H1 (cell line): ENCODE data around the gene ERLIN1. TPM values are rescaled to one million over a fixed set of nuclear protein-coding genes. Genes with fewer than 3 reads are reported as not detected.

Experiments
- CTCF ChIA-PET: fragments of 300-600 bp; sonication (Branson Sonifier 250); formaldehyde crosslinking; loops from one replicate; lab custom pipeline; 2021; ENCODE audit not compliant: partially characterized antibody; lab: Charles Lee
- POLR2A ChIA-PET: fragments of 300-600 bp; sonication (Branson Sonifier 250); formaldehyde crosslinking; loops from one replicate; lab custom pipeline; 2021; ENCODE audit warnings: inconsistent platforms; ENCODE audit not compliant: partially characterized antibody; lab: Charles Lee
- DNase-seq, 2 experiments: peaks; one replicate each; pipeline versions ENCODE4 v3.0.0 to v3.0.0-alpha.2; 2010 to 2022; ENCODE audit warnings: low spot score in 2 of 2, low read depth in 1 of 2, mixed read lengths in 1 of 2
- FAIRE-seq: peaks from 2 replicates; lab custom pipeline; 2011; peaks lifted over from hg19 to GRCh38; lab: Jason Lieb, UNC
- H2AFZ ChIP-seq: 2 replicates; pipeline ENCODE4 v1.8.1; 2012; ENCODE audit warnings: low read length, inconsistent platforms
- H2AK5ac ChIP-seq: 2 replicates; pipeline ENCODE4 v1.6.1; 2013; ENCODE audit warnings: low read depth, low read length
- H2BK120ac ChIP-seq: replicated peaks from 2 replicates; pipeline ENCODE3; 2013; ENCODE audit warnings: low read depth, low read length, inconsistent platforms
- H2BK12ac ChIP-seq: 2 replicates; pipeline ENCODE4 v1.6.1; 2013; ENCODE audit warnings: low read depth, low read length
- H2BK15ac ChIP-seq: 2 replicates; pipeline ENCODE4 v1.6.1; 2013; ENCODE audit warnings: low read length
- H2BK20ac ChIP-seq: 2 replicates; pipeline ENCODE4 v1.6.1; 2013; ENCODE audit warnings: low read length
- H2BK5ac ChIP-seq: 2 replicates; pipeline ENCODE4 v1.6.1; 2013; ENCODE audit warnings: low read depth, low read length
- H3K14ac ChIP-seq: 2 replicates; pipeline ENCODE4 v1.6.1; 2013; ENCODE audit warnings: inconsistent platforms; ENCODE audit not compliant: insufficient read length
- H3K18ac ChIP-seq: 2 replicates; pipeline ENCODE4 v1.6.1; 2013; ENCODE audit warnings: low read length; ENCODE audit errors: extremely low read depth
- H3K23ac ChIP-seq: 2 replicates; pipeline ENCODE4 v1.6.1; 2013; ENCODE audit warnings: inconsistent platforms; ENCODE audit not compliant: insufficient read length
- H3K23me2 ChIP-seq: 2 replicates; pipeline ENCODE4 v1.6.1; 2013; ENCODE audit warnings: low read depth, low read length
- H3K27ac ChIP-seq: 2 replicates; pipeline ENCODE4 v1.6.1; 2011; ENCODE audit warnings: low read depth, low read length, inconsistent platforms
- H3K27me3 ChIP-seq, 4 experiments: replicated peaks in 1 of 4; 1 replicate in 1 of 4; 2 replicates in 3 of 4; pipeline versions ENCODE4 v1.6.1 to v1.8.1; 2011 to 2013; ENCODE audit warnings: low read length in 3 of 4, mild to moderate bottlenecking in 3 of 4, inconsistent platforms in 2 of 4, mixed read lengths in 2 of 4, moderate library complexity in 1 of 4; ENCODE audit not compliant: control insufficient read depth in 3 of 4, insufficient read depth in 3 of 4; ENCODE audit errors: extremely low read depth in 1 of 4
- H3K36me3 ChIP-seq, 4 experiments: 2 replicates each; pipeline versions ENCODE4 v1.6.1 to v1.8.1; 2011 to 2013; ENCODE audit warnings: mild to moderate bottlenecking in 4 of 4, low read length in 3 of 4, moderate library complexity in 2 of 4, control low read depth in 1 of 4, inconsistent platforms in 1 of 4; ENCODE audit not compliant: insufficient read depth in 4 of 4, control insufficient read depth in 2 of 4
- H3K4ac ChIP-seq: replicated peaks from 2 replicates; pipeline ENCODE3; 2013; ENCODE audit warnings: low read length, low read depth, mixed read lengths, inconsistent platforms; ENCODE audit not compliant: insufficient read length
- H3K4me1 ChIP-seq, 4 experiments: replicated peaks in 1 of 4; 1 replicate in 1 of 4; 2 replicates in 3 of 4; pipeline versions ENCODE4 v1.6.1 to v1.8.1; 2011 to 2013; ENCODE audit warnings: low read length in 3 of 4, inconsistent platforms in 2 of 4, mixed read lengths in 1 of 4; ENCODE audit not compliant: insufficient read depth in 4 of 4, control insufficient read depth in 3 of 4
- H3K4me2 ChIP-seq, 2 experiments: 2 replicates each; pipeline versions ENCODE4 v1.6.1 to v1.8.1; 2011 to 2013; ENCODE audit warnings: low read depth in 2 of 2, low read length in 2 of 2, control low read depth in 1 of 2, inconsistent platforms in 1 of 2, mild to moderate bottlenecking in 1 of 2; ENCODE audit not compliant: insufficient read depth in 1 of 2
- H3K4me3 ChIP-seq, 4 experiments: fragments of 200-600, 300-600 bp in 1 of 4; sonication (generic), shearing (Covaris generic), sonication (Bioruptor Twin) in 1 of 4; 2 replicates each; pipeline versions ENCODE4 v1.5.1 to v1.8.1; 2011 to 2016; ENCODE audit warnings: low read length in 4 of 4, low read depth in 3 of 4, control low read depth in 2 of 4, inconsistent platforms in 2 of 4, mild to moderate bottlenecking in 2 of 4, mixed read lengths in 1 of 4, moderate library complexity in 1 of 4; ENCODE audit not compliant: insufficient read depth in 2 of 4; ENCODE audit errors: extremely low read depth in 1 of 4
- H3K56ac ChIP-seq: replicated peaks from 2 replicates; pipeline ENCODE3; 2013; ENCODE audit warnings: low read depth, mild to moderate bottlenecking, mixed read lengths, low read length, inconsistent platforms; ENCODE audit not compliant: insufficient read length
- H3K79me1 ChIP-seq: 2 replicates; pipeline ENCODE4 v1.6.1; 2013; ENCODE audit warnings: low read depth, low read length, control low read depth
- H3K79me2 ChIP-seq, 2 experiments: 2 replicates each; pipeline versions ENCODE4 v1.6.1 to v1.8.1; 2012 to 2013; ENCODE audit warnings: low read length in 2 of 2, mild to moderate bottlenecking in 2 of 2, inconsistent platforms in 1 of 2; ENCODE audit not compliant: insufficient read depth in 2 of 2, control insufficient read depth in 1 of 2
- H3K9ac ChIP-seq, 4 experiments: replicated peaks in 1 of 4; 1 replicate in 1 of 4; 2 replicates in 3 of 4; pipeline versions ENCODE4 v1.6.1 to v1.8.1; 2011 to 2013; ENCODE audit warnings: low read depth in 3 of 4, low read length in 3 of 4, control low read depth in 2 of 4, mild to moderate bottlenecking in 2 of 4, moderate library complexity in 2 of 4, inconsistent platforms in 1 of 4; ENCODE audit errors: extremely low read depth in 1 of 4
- H3K9me3 ChIP-seq, 2 experiments: 2 replicates each; pipeline versions ENCODE4 v1.6.1 to v1.8.1; 2012 to 2013; ENCODE audit warnings: mild to moderate bottlenecking in 2 of 2, moderate library complexity in 2 of 2, control low read depth in 1 of 2, inconsistent platforms in 1 of 2, low read depth in 1 of 2, low read length in 1 of 2, mixed read lengths in 1 of 2; ENCODE audit not compliant: insufficient read depth in 2 of 2
- H4K20me1 ChIP-seq, 2 experiments: replicated peaks in 1 of 2; 2 replicates each; pipeline versions ENCODE3 to v1.8.1; 2011 to 2013; ENCODE audit warnings: inconsistent platforms in 2 of 2, low read length in 2 of 2, mild to moderate bottlenecking in 1 of 2; ENCODE audit not compliant: insufficient read depth in 2 of 2, control insufficient read depth in 1 of 2
- H4K5ac ChIP-seq: 2 replicates; pipeline ENCODE4 v1.6.1; 2013; ENCODE audit warnings: low read length, low read depth, mixed read lengths, inconsistent platforms; ENCODE audit not compliant: insufficient read length
- H4K8ac ChIP-seq: 2 replicates; pipeline ENCODE4 v1.8.0; 2013; ENCODE audit warnings: mild to moderate bottlenecking, moderate library complexity, low read length, inconsistent platforms; ENCODE audit not compliant: insufficient read depth; ENCODE audit errors: extremely low read depth
- H4K91ac ChIP-seq: replicated peaks from 2 replicates; pipeline ENCODE3; 2013; ENCODE audit warnings: low read length, mixed read lengths, inconsistent platforms; ENCODE audit not compliant: insufficient read length
- ASH2L ChIP-seq: fragments of 200-600, 300-600 bp; sonication (generic); IDR thresholded peaks from one replicate; pipeline ENCODE4 v1.7.1; 2017; ENCODE audit warnings: low read length
- HDAC2 ChIP-seq, 2 experiments: fragments of 300-600 bp in 1 of 2; sonication (generic) in 1 of 2; IDR thresholded peaks; 2 replicates each; pipeline ENCODE4 v1.6.1; 2011 to 2012; ENCODE audit warnings: low read depth in 2 of 2, low read length in 2 of 2, mild to moderate bottlenecking in 2 of 2, moderate library complexity in 2 of 2, borderline replicate concordance in 1 of 2, inconsistent platforms in 1 of 2
- NRF1 ChIP-seq: IDR thresholded peaks from 2 replicates; pipeline ENCODE4 v1.6.1; 2011; ENCODE audit warnings: mild to moderate bottlenecking, low read depth, low read length, improper control_type of control experiment
- WGBS, 2 experiments: shearing (Covaris generic) in 1 of 2; methylation state at CpG; one replicate each; pipeline versions ENCODE4 v1.1.6 to v1.1.7; 2013 to 2015; ENCODE audit warnings: low lambda C conversion rate in 2 of 2, mixed read lengths in 2 of 2, inconsistent platforms in 1 of 2, low coverage in 1 of 2, missing lambda C conversion rate in 1 of 2; ENCODE audit not compliant: insufficient replicate concordance in 2 of 2, insufficient coverage in 1 of 2, insufficient read length in 1 of 2; ENCODE audit errors: extremely low coverage in 1 of 2, missing lambda C conversion rate in 1 of 2; 5-methylcytosine and 5-hydroxymethylcytosine counted together
- polyA plus RNA-seq, 7 experiments: library from polyadenylated mRNA; depleted of rRNA in 3 of 7; stranded (reverse) in 5 of 7; unstranded in 2 of 7; fragments of >200 nt in 5 of 7; fragments of 200-250 nt in 2 of 7; gene quantifications; 1 replicate in 5 of 7; 2 replicates in 1 of 7; 4 replicates in 1 of 7; pipeline versions ENCODE4 v1.2.1 to v1.2.3, GENCODE V29; 2011 to 2013; ENCODE audit warnings: missing spikeins in 2 of 7, mixed read lengths in 2 of 7
- total RNA-seq: library from RNA; stranded (reverse); fragmentation: NEBNext Ultra II Directional; extraction: Animal tissue kit (Norgen Biotek cat#: 25700); gene quantifications from 2 replicates; pipeline ENCODE4 v1.2.1, GENCODE V29; 2021

Gene ERLIN1
- total and polyA plus RNA-seq, 2 of the 8 experiments (the other 6 are each of a cell fraction or from before 2014, with no cell fraction given): 16.5 to 32.0 TPM

DNA sequence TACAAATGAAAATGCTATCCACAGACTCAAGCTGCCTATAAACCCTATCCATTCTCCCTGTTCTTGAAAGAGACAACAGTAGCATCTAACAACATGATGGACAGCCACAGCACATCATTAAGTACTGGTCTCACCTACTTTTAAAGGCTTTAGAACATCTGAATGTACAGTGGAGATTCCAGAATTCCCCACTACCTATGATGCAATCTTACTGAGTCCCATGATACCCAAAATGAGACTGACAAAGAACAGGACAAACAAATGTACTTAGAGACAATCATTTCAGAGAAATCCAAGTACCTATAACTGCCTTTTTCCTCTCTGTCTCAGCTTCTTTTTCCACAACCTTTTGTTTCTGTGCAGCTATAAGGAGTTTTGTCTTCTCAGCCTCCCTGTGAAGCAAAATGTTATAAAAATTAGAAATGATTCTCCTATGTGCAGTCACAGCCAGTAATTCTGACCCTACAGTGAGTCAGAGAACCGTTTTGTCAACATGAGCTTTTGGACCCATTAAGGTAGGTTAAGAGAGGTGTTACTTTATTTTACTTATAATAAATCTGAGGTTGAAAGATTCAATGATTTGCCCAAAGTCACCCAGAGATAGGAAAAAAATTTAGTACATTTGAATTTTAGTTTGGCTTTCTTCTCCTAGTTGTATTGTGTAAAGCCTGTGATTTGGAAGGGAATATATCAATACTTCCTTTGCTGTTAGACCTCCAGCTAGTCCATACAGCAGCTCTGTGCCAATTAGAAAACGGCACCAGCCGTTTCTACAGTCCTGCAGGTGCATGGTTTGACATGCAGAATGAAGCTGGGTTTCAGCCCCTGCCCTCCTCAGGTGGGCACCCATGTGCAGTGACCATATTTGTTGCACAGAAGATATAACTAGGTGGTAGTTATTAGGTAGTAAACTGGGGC lies 21.9 kb downstream of the ERLIN1 start:
- H3K36me3 ChIP-seq: peaks cover 0 to 4% (median 1%) of the 10 kb centered on the region in 4 experiments; a peak in 2 of 8 replicates
- no peak overlapping the region for H2AFZ ChIP-seq
- H3K4ac ChIP-seq: no peak overlapping the region
- no peaks in the 10 kb centered on the region for H3K23me2 ChIP-seq
- no peak overlapping the region for H3K14ac ChIP-seq
- no peak overlapping the region for H4K5ac ChIP-seq
- no peak overlapping the region for H2BK120ac ChIP-seq
- DNase-seq (no peak), FAIRE-seq (no peak)
- no peaks in the 10 kb centered on the region for H3K79me2 ChIP-seq
- no peak for TF ChIP-seq NRF1
- no peak for TF ChIP-seq HDAC2 (IDR thresholded peaks at IDR 0.05; ENCODE audit: borderline replicate concordance in 1 of 2, low read depth in 2 of 2, low read length in 2 of 2)
- no peak for TF ChIP-seq ASH2L
- H3K27me3 ChIP-seq: no peaks in the 10 kb centered on the region
- H2BK20ac ChIP-seq: no peak overlapping the region
- no peak overlapping the region for H4K91ac ChIP-seq
- H2BK12ac ChIP-seq: no peak overlapping the region
- no peaks in the 10 kb centered on the region for H3K4me1 ChIP-seq
- no peak overlapping the region for H2AK5ac ChIP-seq
- 71% methylated on average over 3 of the region's 3 CpGs; no CpG with 5 or more reads in 1 of the 2 experiments for WGBS, 2 experiments
- H4K20me1 ChIP-seq: peaks cover 0 to 2% of the 10 kb centered on the region in 2 experiments
- H3K9me3 ChIP-seq: no peaks in the 10 kb centered on the region
- no peak overlapping the region for H2BK5ac ChIP-seq
- H4K8ac ChIP-seq: no peak overlapping the region
- H3K23ac ChIP-seq: no peak overlapping the region
- no peaks in the 10 kb centered on the region for H3K79me1 ChIP-seq
- H3K27ac ChIP-seq: no peak overlapping the region
- ChIA-PET POLR2A (interaction anchor here (0.7 to 0.9 kb wide), 2 partner anchors 9 to 167 kb away, joined by 3 read pairs; no protein-coding TSS in a partner anchor), CTCF (interaction anchor here (1.1 kb wide), 1 partner anchor 11 kb away, joined by 3 read pairs; no protein-coding TSS in a partner anchor)
- no peak overlapping the region for H3K18ac ChIP-seq
- no peak overlapping the region for H2BK15ac ChIP-seq
- H3K4me3 ChIP-seq: no peak overlapping the region
- no peak overlapping the region for H3K9ac ChIP-seq
- no peak overlapping the region for H3K4me2 ChIP-seq
- H3K56ac ChIP-seq: no peak overlapping the region
